Heart right ventricle (tissue), 16 donors: ENCODE results near the gene MYCT1. TPM values are rescaled to one million over a fixed set of nuclear protein-coding genes. Genes with fewer than 3 reads are reported as not detected.

ENCODE experiments used
- ATAC-seq, 8 donors: fragments of 200-7000 bp; cut with Tn5 transposase; one replicate each; pipeline ENCODE4 v1.9.1; 2020; ENCODE audit warnings: mild to moderate bottlenecking in 8 of 8, moderate library complexity in 8 of 8, moderate number of reproducible peaks in 1 of 8
- DNase-seq, 2 donors: peaks; one replicate each; pipeline ENCODE4 v3.0.0-alpha.2; 2020
- H3K27ac ChIP-seq, 10 donors: fragments of 200-600 bp; sonication (generic) in 2 of 10; one replicate each; pipeline versions ENCODE4 v1.5.0 to v1.8.0; 2020 to 2022; ENCODE audit warnings: mild to moderate bottlenecking in 3 of 10
- H3K27me3 ChIP-seq, 7 donors: fragments of 200-600 bp; one replicate each; pipeline ENCODE4 v1.8.0; 2021 to 2022; ENCODE audit warnings: mild to moderate bottlenecking in 2 of 7
- H3K36me3 ChIP-seq, 9 donors: fragments of 200-600 bp; sonication (generic) in 1 of 9; one replicate each; pipeline versions ENCODE4 v1.5.0 to v1.8.0; 2020 to 2022; ENCODE audit warnings: mild to moderate bottlenecking in 2 of 9
- H3K4me1 ChIP-seq, 9 donors: fragments of 200-600 bp; sonication (generic) in 1 of 9; one replicate each; pipeline versions ENCODE4 v1.5.0 to v1.8.0; 2020 to 2022; ENCODE audit warnings: mild to moderate bottlenecking in 4 of 9
- H3K4me3 ChIP-seq, 10 donors: fragments of 200-600 bp; sonication (generic) in 2 of 10; one replicate each; pipeline versions ENCODE4 v1.5.0 to v1.8.0; 2020 to 2022; ENCODE audit warnings: mild to moderate bottlenecking in 7 of 10, moderate library complexity in 2 of 10
- H3K9me3 ChIP-seq, 11 donors: fragments of 200-600 bp in 10 of 11; sonication (generic) in 2 of 11; one replicate each; pipeline versions ENCODE4 v1.5.0 to v1.8.0; 2013 to 2022; ENCODE audit warnings: mild to moderate bottlenecking in 2 of 11, control low read depth in 1 of 11, moderate library complexity in 1 of 11
- CTCF ChIP-seq, 9 donors: fragments of 200-600 bp; sonication (generic) in 2 of 9; IDR thresholded peaks; one replicate each; pipeline versions ENCODE4 v1.5.0 to v1.8.0; 2021 to 2022; ENCODE audit warnings: antibody characterized with exemption in 9 of 9, mild to moderate bottlenecking in 5 of 9, moderate library complexity in 1 of 9
- WGBS, 2 donors: extraction: QIAGEN DNeasy Blood & Tissue Kit; methylation state at CpG; one replicate each; pipeline ENCODE4 v1.1.7; 2013; ENCODE audit warnings: inconsistent platforms in 1 of 2; 5-methylcytosine and 5-hydroxymethylcytosine counted together
- intact Hi-C, 10 donors: fragments of 100-400 bp; cut with DNase I; formaldehyde crosslinking; loops; one replicate each; pipeline versions ENCODE4 v1.11.1 to v1.14.2; 2022
- polyA plus RNA-seq, 2 donors: library from polyadenylated mRNA; stranded (reverse); fragments of 200-250 nt; gene quantifications; one replicate each; pipeline ENCODE4 v1.2.3, GENCODE V29; 2013
- total RNA-seq, 10 donors: library from RNA; stranded (reverse); fragmentation: NEBNext Ultra II Directional in 3 of 10; extraction: Animal tissue kit (Norgen Biotek cat#: 25700) in 3 of 10; gene quantifications; one replicate each; pipeline versions ENCODE4 v1.2.1 to v1.2.4, GENCODE V29; 2021 to 2023
- donor health status: Arrhythmogenic right ventricular cardiomyopathy.
- donor health status: ischemic (EF 13 %, LVEDD 7.1; RV severe dilation, severe dysfunction).
- donor health status: healthy with polysubstance abuse.
- donor health status: DM: no; HTN: yes; CAD: no.
- donor health status: DM: no; HTN: no; CAD: no.
- donor health status: ischemic (EF 25% LVEDD 6.9; RV normal size, moderate dysfunction).
- donor health status: ischemic (EF 25% LVEDD 5.7; RV mildly dilated, moderate dysfunction).
- donor health status: healthy.
- donor health status: DM: yes; HTN: yes; CAD: no.
- donor health status: Ischemic cardiomyopathy.
- donor health status: ischemic (EF 35%, LVEDD 5.7; RV mildly dilated, moderate dysfunction).
- donor health status: nonischemic (EF 11% LVEDD 7.7; RV severe dilation, severe dysfunction).
- donor health status: DM: yes; HTN: yes; CAD: no.
- donor health status: PGD.
- donor health status: ischemic (EF 29% LVEDD 5.4; RV normal size, mild dysfunction).
- donor health status: nonischemic (EF 23%, LVEDD 6.1; RV moderate dilation, normal function).

Gene MYCT1
- total and polyA plus RNA-seq, 12 donors = 11.0 to 22.6 (median 16.7) TPM

GRCh38 chr6:152750694-152751093 lies 53.0 kb downstream of the MYCT1 start, which contains the start of gene VIP:
Gene VIP (plus strand): TSS chr6:152750797. CDS start chr6:152752178, 1,381 bp downstream.
- H3K36me3 ChIP-seq = peaks cover 0 to 7% (median 0%) of the 10 kb centered on the region in 9 donors
- intact Hi-C loops = no loop called here
- TF ChIP-seq CTCF (IDR thresholded peaks at IDR 0.05) = no peak
- ATAC-seq = no peak
- no peaks in the 10 kb centered on the region for H3K9me3 ChIP-seq
- H3K27ac ChIP-seq = no peak within 1 kb of the TSS
- H3K27me3 ChIP-seq = no peaks in the 10 kb centered on the region
- WGBS, 2 donors = 11 to 18% methylated on average over 5 of the region's 5 CpGs
- DNase-seq = no peak
- H3K4me1 ChIP-seq = no peaks in the 10 kb centered on the region
- no peak within 1 kb of the TSS for H3K4me3 ChIP-seq

GRCh38 chr6:152765331-152765730 lies 67.6 kb downstream of the MYCT1 start:
- Histone ChIP-seq H3K4me3 (no peak overlapping the region), H3K36me3 (no peaks in the 10 kb centered on the region), H3K9me3 (no peaks in the 10 kb centered on the region), H3K27ac (no peak overlapping the region), H3K27me3 (peaks cover 0 to 7% (median 0%) of the 10 kb centered on the region in 7 donors), H3K4me1 (no peaks in the 10 kb centered on the region)
- DNase-seq = no peak
- no peak for ATAC-seq
- no peak for TF ChIP-seq CTCF (IDR thresholded peaks at IDR 0.05)
- 80 to 83% methylated on average over 3 of the region's 3 CpGs for WGBS, 2 donors
- intact Hi-C loops = no loop called here

- Histone ChIP-seq H3K9me3 (no peaks in the 10 kb centered on the region), H3K4me3 (no peak overlapping the region), H3K27me3 (peaks cover 0 to 7% (median 0%) of the 10 kb centered on the region in 7 donors), H3K27ac (no peak overlapping the region), H3K4me1 (no peaks in the 10 kb centered on the region), H3K36me3 (no peaks in the 10 kb centered on the region)
- intact Hi-C loops = no loop called here
- DNase-seq (no peak), ATAC-seq (no peak)
- no peak for TF ChIP-seq CTCF (IDR thresholded peaks at IDR 0.05)
- 82 to 86% methylated on average over 7 of the region's 7 CpGs for WGBS, 2 donors
These were observed 71.5 kb downstream of the MYCT1 start for GRCh38 chr6:152769159-152769558.

GRCh38 chr6:152769993-152770392 lies 72.3 kb downstream of the MYCT1 start:
- no peak overlapping the region for H3K27ac ChIP-seq
- H3K9me3 ChIP-seq = no peaks in the 10 kb centered on the region
- TF ChIP-seq CTCF (IDR thresholded peaks at IDR 0.05) = no peak
- intact Hi-C loops = no loop called here
- H3K4me1 ChIP-seq = no peaks in the 10 kb centered on the region
- WGBS, 2 donors = 79 to 87% methylated on average over 2 of the region's 2 CpGs
- H3K36me3 ChIP-seq = no peaks in the 10 kb centered on the region
- DNase-seq (no peak), ATAC-seq (no peak)
- no peak overlapping the region for H3K4me3 ChIP-seq
- peaks cover 0 to 7% (median 0%) of the 10 kb centered on the region in 7 donors for H3K27me3 ChIP-seq
